ENCODE data around the gene KCNC4.
A peak's percentile ranks its signal among the peaks of the same experiment; 100 is the strongest.

DNA sequence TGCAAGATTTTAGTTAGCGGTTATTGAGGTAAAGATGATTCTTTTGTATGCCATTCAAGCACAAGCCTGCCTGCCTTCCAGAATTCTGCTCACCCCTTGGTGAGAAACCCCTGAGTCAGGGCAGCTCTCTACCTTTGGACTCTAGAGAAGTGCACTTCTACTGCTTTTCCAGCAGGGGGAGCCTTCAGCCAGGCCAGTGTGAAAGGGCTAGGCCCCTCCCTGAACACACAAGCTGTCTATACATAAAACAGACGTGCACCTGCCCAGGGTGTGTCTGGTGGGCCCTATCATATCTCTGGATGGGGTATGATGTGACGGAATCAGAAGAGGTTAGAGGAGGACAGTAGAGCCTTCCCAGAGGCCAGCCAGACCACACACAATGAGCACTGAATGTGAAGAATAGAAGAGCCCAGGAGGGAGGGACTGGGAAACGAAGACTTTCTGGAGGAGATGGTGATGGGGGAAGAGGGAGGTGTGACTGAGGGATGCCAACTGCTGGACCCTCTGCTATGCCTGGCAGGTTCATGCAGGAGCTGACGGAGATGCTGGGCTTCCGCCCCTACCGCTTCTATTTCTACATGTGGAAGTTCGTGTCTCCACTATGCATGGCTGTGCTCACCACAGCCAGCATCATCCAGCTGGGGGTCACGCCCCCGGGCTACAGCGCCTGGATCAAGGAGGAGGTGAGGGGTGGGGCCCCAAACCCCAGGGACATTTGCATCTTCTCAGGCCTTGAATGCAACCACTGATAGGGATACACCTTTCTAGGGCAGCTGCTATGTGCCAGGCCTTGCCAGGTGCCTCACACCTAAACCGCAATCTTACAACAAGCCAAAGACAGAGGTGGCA, 13.0 kb upstream of the KCNC4 start:
- TF ChIP-seq, protein P1, sequence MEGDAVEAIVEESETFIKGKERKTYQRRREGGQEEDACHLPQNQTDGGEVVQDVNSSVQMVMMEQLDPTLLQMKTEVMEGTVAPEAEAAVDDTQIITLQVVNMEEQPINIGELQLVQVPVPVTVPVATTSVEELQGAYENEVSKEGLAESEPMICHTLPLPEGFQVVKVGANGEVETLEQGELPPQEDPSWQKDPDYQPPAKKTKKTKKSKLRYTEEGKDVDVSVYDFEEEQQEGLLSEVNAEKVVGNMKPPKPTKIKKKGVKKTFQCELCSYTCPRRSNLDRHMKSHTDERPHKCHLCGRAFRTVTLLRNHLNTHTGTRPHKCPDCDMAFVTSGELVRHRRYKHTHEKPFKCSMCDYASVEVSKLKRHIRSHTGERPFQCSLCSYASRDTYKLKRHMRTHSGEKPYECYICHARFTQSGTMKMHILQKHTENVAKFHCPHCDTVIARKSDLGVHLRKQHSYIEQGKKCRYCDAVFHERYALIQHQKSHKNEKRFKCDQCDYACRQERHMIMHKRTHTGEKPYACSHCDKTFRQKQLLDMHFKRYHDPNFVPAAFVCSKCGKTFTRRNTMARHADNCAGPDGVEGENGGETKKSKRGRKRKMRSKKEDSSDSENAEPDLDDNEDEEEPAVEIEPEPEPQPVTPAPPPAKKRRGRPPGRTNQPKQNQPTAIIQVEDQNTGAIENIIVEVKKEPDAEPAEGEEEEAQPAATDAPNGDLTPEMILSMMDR (IDR thresholded peaks at IDR 0.05): peak; percentile 64 to 88 (median 79)
- TF ChIP-seq POLR2A (IDR thresholded peaks at IDR 0.05): no peak
